IPS-18c (cell line): ENCODE measurements around the gene ELN.
"Not testable (repeated sequence)": the region's sequence is repeated elsewhere in the genome, so short reads cannot be mapped to it uniquely, and the experiment has no call there.

Experiments used
- H3K4me3 ChIP-seq: 2 replicates; pipeline ENCODE4 v1.7.0; 2013; ENCODE audit warnings: low read depth, mild to moderate bottlenecking, low read length, moderate library complexity; ENCODE audit not compliant: insufficient read depth
- H3K9me3 ChIP-seq: one replicate; pipeline ENCODE4 v1.6.1; 2013; ENCODE audit warnings: mild to moderate bottlenecking, low read length, moderate library complexity; ENCODE audit not compliant: control insufficient read depth, insufficient read depth

The ELN gene

DNA sequence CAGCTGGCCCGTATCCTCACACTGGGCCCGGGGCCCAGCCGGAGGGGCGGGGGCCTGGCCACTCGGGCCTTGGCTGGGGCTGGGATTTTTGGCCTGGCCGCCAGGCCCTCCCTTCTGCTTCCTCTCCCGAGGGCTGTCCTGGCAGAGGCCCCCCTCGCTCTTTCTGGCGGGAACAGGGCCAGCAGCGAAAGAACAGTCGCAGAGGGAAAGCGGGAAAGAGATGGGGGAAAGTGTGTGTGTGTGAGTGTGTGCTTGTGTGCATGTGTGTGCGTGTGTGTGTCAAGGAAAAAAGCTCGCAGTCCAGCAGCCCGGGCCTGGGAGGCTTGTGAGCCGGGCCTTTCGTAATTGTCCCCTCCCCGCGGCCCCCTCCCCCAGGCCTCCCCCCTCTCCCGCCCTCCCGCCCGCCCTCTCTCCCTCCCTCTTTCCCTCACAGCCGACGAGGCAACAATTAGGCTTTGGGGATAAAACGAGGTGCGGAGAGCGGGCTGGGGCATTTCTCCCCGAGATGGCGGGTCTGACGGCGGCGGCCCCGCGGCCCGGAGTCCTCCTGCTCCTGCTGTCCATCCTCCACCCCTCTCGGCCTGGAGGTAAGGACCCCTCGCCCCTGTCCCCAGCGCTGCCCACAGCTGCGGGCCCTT is at the start of gene ELN:
Gene ELN (plus strand): TSS at position 491 of the 638 bp plus-strand sequence. CDS start 15 bp downstream, at position 506.
- H3K9me3 ChIP-seq = no peaks in the 10 kb centered on the region
- no peak within 1 kb of the TSS for H3K4me3 ChIP-seq

DNA sequence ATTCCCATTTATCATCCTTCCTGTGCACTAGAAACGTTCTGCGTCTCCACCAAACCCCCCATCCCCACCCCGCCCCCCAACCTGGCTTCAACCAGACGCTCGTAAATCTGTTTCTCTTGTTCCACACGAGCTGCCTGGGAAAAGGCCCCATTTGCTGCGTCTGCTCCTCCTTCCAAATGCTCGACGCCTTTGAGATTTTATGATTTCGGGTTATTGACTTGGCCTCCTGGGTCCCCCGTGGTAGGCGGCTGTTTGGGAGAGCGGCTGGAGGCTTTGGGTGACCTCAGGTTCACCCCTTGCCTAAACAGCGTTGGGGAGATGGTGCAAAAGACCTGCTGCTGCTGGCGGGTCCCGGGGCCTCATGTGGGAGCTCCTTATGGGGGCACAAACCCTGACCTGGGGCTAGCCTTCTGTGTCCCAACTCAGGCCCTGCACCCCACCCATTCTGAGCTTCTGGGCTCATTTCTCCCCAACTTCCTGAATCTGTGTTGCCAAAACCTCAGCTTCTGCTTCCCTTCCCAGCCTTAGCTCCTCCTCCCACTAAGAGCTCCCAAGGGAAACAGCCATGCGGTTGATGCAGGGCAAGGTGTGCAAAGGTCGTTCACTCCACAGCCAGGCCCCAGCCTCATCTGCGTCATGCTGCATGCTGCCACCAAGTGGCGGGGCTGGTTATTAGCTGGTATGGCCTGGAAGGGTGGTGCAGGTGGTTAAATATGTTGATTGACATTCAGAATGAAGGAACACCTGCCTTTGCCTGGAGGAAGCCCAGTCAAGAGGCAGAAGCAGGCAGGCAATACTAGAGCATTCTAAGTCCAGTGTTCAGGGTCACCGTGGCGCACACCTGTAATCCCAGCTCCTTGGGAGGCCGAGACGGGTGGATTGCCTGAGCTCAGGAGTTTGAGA is 49.1 kb upstream of the ELN start:
- Histone ChIP-seq H3K9me3 (no peaks in the 10 kb centered on the region), H3K4me3 (no peak overlapping the region)

DNA sequence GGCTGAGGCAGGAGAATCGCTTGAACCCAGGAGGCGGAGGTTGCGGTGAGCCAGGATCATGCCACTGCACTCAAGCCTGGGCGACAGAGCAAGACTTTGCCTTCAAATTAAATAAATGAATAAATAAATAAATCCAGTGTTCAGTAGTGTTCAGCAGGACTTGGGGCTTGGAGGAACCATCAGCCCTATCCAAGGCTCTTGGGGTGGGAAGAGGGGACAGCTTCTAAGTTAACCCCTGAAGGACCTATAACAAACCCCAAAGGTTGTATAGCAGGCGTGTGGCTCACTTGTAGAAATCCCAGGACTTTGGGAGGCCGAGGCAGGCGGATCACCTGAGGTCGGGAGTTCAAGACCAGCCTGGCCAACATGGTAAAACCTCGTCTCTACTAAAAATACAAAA is 48.3 kb upstream of the ELN start:
- H3K4me3 ChIP-seq = not testable (repeated sequence)

DNA sequence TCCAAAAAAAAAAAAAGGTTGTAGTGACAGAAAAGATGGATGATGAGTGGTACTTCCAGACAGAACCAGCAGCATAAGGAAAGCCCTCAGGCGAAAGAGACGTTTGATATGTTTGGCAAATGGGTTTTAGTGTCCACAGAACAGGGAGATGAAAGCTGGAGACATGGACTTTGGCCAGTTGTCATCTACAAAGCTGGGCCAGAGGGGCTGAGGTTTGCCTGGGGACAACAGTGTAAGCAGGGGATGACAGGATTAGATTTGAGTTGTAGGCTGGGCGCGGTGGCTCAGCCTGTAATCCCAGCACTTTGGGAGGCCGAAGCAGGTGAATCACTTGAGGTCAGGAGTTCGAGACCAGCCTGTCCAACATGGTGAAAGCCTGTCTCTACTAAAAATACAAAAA is 47.8 kb upstream of the ELN start:
- no peak overlapping the region for H3K4me3 ChIP-seq

More for the DNA sequence above, 48.3 kb upstream of the ELN start:
- H3K9me3 ChIP-seq = not testable (repeated sequence)

DNA sequence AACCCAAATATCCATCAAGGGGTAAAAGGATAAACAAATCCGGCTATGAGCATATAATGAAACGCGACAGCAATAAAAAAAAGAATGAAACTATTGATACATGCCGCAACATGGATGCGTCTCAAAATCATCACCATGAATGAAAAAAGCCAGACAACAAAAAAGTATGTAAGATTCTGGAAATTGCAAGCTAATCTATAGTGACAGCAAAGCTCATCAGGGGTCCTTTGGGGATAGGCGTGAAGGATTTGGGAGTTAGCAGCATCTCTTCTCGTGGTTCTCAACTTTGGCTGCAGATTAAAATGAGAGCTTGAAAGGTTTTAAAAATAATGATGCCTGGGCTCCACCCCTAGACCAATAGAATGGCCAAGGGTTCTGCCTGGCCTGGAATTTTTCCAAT is 46.0 kb upstream of the ELN start:
- no peak overlapping the region for H3K4me3 ChIP-seq
- no peaks in the 10 kb centered on the region for H3K9me3 ChIP-seq

More for the DNA sequence above, 47.8 kb upstream of the ELN start:
- no peaks in the 10 kb centered on the region for H3K9me3 ChIP-seq

DNA sequence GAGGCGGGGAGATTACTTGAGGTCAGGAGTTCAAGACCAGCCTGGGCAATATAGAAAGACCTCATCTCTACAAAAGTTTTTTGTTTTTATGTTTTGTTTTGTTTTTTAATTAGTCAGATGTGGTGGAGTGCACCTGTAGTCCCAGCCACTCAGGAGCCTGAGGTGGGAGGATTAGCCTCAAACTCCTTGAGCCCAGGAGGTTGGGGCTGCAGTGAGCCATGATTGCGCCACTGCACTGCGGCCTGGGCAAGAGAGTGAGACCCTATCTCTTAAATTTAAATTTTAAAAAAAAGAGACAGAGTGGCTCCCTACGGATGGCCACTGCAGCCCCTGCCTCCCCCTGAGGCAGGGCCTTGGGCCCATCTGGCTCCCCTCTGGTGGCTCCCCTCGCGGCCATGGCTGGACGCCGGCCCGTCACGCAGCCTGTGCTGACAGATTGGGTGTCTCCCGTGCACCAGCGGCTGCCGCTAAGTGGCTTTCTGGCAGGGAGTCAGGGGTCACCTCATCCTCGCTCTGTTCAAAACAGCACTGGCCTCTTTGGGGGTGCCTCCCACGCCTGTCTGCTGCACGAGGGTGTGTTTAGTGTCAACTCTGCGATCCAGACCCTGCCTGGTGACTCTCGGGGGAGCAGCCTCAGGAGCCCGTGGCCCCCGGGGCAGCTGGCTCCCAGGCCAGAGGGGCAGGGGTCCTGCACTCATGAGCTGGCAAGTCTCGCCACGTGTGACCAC is 44.4 kb upstream of the ELN start:
- no peak overlapping the region for H3K4me3 ChIP-seq
- no peaks in the 10 kb centered on the region for H3K9me3 ChIP-seq

DNA sequence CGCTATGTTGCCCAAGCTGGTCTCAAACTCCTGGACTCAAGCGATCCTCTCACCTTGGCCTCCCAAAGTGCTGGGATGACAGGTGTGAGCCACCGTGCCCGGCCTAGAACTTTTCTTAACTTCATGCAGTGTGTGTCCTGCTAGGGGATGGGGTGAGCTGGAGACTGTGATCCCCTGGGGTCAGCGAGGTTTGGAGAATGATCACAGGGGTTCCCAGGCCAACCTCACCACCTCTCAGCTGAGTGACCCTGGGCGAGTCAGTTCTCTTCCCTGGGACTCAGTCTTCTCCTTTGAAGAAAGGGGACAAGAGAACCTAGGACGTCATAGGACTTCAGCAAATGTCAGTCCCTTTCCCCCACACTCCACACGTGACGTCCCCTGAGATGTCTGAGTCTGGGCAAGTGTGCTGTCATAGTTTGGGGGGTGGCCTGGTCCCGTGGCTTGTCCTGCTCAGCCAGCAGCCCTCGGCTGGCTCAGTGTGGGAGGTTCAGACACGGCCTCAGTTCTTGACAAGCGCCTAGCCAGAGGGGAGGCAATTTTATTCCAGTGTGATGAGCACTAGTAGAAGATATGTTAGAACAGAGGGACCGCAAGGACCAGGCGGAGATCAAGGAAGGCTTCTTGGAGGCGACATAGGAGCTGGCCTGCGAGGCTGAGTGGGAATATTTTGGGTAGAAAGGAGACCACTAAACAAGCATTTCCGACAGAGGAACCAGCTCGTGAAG is 43.3 kb upstream of the ELN start:
- Histone ChIP-seq H3K4me3 (no peak overlapping the region), H3K9me3 (no peaks in the 10 kb centered on the region)

DNA sequence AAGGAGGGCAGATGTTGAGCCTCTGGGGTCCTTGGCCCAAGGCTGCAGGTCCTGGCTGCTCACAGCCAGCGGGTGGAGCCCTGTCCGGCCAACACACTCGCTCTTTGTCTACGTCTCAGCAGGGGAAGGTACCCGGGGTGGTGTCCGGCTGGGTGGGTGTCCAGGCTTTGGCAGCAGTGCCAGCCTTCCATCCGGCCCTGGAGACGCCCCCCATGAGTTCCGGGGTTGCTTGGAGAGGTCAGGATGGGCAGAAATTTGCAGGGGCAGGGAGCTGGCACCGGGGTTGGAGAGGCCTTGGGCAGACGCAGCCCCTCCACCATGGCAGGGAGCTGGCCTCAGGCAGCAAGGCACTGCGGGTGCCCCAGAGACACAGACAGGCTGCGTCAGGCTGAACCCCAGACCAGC is 42.2 kb upstream of the ELN start:
- H3K4me3 ChIP-seq = no peak overlapping the region
- H3K9me3 ChIP-seq = no peaks in the 10 kb centered on the region

DNA sequence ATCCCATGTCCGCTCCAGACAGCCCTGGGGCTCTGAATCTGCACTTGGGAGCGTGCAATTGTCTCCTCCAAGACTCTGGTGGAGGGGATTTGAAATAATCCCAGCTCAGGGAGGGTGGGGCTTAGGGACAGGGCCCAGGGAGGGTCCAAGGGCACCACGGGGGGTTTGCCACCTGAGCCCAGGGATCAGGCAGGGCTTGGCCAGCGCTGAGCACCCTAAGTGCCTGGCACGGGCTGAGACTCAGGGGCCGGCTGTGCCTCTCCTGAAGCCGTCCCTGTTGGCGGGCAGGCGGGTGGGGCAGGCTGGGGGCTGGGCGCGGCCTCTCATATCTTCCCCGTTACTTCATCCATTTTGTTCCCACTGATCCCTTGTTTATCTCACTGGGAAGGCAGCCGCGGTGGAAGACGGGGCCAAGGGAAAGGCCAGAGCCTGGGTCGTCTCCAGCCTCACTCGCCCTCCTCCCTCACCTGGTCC is 41.8 kb upstream of the ELN start:
- no peaks in the 10 kb centered on the region for H3K9me3 ChIP-seq
- no peak overlapping the region for H3K4me3 ChIP-seq

DNA sequence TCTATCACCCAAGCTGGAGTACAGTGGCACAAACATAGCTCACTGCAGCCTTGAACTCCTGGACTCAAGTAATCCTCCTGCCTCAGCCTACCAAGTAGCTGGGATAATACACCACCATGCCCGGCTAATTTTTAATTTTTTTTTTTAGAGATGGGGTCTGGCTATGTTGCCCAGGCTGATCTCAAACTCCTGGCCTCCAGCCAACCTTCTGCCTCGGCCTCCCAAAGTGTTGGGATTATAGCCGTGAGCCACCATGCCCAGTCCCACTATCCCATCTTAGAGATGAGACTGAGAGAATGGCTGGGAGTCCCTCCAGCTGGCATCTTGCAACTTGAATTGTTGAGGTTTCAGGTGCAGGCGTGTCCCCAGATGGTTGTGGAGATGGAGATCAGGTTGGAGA is 40.7 kb upstream of the ELN start:
- Histone ChIP-seq H3K4me3 (no peak overlapping the region), H3K9me3 (no peaks in the 10 kb centered on the region)

DNA sequence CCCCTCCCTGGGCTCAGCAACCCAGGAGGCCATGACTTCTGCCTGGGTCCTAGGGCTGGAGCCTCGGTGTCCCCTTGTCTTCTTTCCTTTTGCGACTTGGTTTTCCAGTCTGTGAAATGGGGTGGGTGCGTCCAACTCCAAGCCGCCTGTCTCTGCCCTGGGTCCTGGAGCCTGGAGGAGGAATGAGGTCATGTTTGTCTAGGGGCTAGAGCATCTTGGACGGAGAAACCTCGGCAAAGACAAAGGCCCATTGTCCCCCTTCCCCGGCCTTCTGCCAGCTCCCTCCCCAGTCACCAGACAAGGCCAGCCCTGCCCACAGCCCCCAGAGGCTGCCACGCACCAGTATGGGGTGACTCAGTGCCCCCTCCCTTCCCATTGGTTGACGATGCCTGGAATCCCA is 39.8 kb upstream of the ELN start:
- H3K4me3 ChIP-seq = no peak overlapping the region

DNA sequence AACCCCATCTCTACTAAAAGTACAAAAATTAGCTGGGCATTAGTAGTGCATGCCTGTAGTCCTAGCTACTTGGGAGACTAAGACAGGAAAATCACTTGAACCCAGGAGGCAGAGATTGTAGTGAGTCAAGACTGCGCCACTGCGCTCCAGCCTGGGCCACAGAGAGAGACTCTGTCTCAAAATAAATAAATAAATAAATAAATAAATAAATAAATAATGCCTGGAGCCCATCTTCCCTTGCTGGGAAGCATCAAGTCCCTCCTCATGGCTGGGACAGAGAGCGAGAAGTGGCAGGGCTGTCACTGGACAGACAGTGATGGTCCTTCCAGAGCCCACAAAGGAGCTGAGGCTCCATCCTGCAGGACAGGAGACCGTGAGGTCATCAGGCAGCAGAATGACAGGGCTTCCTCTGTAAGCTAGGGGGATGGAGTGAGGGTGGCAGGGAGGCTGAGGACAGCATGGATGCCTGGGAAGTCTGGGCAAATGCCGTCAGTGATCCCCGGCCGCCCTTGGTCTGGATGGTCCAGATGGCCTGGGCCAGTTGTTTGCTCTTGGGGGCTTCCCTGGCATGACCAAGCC is 36.4 kb upstream of the ELN start:
- H3K4me3 ChIP-seq = no peak overlapping the region

More for the DNA sequence above, 39.8 kb upstream of the ELN start:
- H3K9me3 ChIP-seq = no peaks in the 10 kb centered on the region

DNA sequence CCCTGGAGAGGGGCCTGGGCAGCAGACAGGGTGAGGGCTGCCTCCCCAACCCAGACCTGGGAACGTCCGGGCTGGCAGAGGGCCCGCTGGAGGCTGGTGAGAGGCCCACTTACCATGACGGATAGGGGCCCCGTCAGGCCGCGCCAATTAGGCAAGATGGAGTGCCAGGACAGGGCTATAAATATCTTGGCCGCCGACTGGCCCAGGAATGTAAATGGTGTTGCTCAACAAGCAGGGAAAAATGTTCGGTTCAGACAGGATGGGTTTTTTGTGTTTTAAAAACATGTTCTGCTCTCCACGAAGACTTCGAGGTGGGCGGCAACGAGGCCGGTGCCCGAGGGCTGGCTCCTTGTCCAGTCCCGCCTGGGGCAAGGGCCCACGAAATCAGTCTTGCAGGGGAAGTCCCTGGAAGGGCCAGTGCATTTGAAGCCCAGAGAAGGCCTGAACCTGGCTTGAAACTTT is 35.8 kb upstream of the ELN start:
- no peaks in the 10 kb centered on the region for H3K9me3 ChIP-seq
- H3K4me3 ChIP-seq = no peak overlapping the region

More for the DNA sequence above, 36.4 kb upstream of the ELN start:
- H3K9me3 ChIP-seq = no peaks in the 10 kb centered on the region

DNA sequence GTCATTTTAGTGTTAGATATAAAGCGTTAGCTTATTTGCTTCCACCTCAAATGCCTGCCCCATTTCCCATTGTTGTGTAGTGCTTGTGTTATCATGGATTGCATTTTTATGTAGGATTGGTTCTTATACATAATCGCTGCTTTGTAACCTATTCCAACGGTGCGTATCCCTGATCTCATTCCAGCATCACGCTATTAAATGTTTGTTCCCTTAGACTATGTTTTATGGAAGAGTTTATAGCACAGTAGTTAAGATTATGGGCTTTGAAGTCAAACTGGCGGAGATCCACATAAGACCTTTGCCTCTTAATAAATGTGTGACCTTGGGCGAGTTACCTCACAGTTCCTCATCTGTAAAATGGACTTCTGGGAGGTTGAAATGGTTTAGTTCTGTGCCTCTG is 34.0 kb upstream of the ELN start:
- no peaks in the 10 kb centered on the region for H3K9me3 ChIP-seq
- H3K4me3 ChIP-seq = no peak overlapping the region

DNA sequence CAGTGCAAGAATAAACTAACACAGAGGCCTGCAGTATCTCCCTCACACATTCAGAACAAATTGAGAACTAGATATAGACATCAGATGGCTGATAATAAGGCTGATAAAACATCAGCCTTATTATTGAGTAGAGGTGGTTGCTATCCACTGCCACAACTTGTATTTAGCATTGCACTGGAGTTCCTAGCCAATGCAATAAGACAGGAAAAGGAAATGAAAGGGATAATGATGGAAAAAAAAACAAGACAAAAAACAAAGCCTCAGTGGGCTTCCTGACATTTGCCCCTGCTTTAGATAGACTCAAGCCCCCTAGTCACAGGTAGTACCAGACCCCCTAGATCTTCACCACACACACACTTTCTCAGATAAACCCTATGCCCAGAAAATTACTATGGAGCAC is 33.2 kb upstream of the ELN start:
- no peaks in the 10 kb centered on the region for H3K9me3 ChIP-seq
- no peak overlapping the region for H3K4me3 ChIP-seq

DNA sequence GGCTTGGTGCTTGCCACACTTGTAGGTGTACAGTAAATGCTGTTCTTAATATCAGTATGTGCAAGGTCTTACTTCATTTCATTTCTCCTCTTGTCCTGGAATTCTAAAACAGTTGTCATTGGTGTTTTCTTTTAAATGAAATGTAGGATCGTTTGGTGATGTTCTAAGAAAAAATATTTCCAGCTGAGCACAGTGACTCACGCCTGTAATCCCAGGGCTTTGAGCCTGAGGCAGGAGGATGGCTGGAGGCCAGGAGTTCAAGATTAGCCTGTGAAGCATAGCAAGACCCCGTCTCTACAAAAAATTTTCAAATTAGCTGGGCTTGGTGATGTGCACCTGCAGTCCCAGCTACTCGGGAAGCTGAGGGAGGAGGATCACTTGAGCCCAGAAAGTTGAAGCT is 32.6 kb upstream of the ELN start:
- Histone ChIP-seq H3K9me3 (no peaks in the 10 kb centered on the region), H3K4me3 (no peak overlapping the region)
